Measurements from ENCODE around the gene RNF11.

The RNF11 gene

DNA sequence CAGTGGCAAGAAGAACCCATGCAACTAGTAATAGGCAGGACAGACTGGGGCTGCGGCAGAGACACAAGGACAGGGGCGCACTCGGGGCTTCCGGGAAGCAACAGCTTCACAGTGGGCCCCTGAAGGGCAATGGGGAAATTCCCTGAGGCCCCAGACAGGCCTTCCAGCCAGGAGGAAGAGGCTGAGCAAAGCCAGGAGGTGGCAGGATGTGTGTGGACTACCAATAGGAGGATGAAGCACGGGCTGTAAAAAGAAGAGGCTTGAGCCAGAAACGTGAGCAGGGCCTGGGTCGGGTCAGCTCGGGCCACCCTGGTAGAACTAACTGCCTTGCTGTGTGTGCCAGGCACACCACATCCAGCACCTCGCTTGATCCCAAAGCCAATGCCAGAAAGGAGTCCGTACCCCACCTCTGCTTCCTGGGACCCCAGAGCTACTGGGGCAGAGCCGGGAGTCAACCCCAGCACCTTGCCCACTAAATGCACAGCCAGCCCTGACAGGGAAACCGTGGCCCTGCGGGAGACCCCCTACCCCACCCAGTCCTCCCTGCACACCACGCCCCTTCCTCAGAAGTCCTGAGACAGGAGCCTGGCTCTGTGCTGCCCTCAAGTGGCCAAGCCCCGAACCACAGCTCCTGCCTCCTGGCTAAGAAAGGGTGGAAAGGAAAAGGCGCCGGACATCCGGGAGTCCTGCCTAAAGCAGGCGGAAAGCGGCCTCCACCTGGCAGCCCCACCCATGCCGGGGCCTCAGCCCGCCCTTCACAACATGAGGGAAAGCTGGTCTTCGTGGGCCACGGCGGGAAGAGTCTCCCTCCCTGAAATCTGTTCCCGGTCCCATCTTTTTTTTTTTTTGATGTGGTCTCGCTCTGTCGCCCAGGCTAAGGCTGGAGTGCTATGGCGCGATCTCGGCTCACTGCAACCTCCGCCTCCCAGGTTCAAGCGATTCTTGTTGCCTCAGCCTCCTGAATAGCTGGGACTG is 60.6 kb downstream of the RNF11 start:
- peaks cover 2% of the 10 kb centered on the region for H3K9me3 ChIP-seq (ENCODE audit: low read length)
- H3K27me3 ChIP-seq (ENCODE audit: insufficient read depth, low read length), result no peaks in the 10 kb centered on the region
- H3K36me3 ChIP-seq (ENCODE audit: insufficient read depth, low read length), result no peaks in the 10 kb centered on the region
- H3K4me3 ChIP-seq (ENCODE audit: low read length), result no peak overlapping the region
- no peaks in the 10 kb centered on the region for H3K4me1 ChIP-seq (ENCODE audit: insufficient read depth, low read length)
- H2AFZ ChIP-seq (ENCODE audit: low read depth, low read length), result peak overlapping the region; percentile 18

GRCh38 chr1:51297401-51298321 is 61.6 kb downstream of the RNF11 start:
- H3K9me3 ChIP-seq (ENCODE audit: low read length), result peaks cover 2% of the 10 kb centered on the region
- no peaks in the 10 kb centered on the region for H3K4me1 ChIP-seq (ENCODE audit: insufficient read depth, low read length)
- H3K27me3 ChIP-seq (ENCODE audit: insufficient read depth, low read length), result no peaks in the 10 kb centered on the region
- H3K36me3 ChIP-seq (ENCODE audit: insufficient read depth, low read length), result no peaks in the 10 kb centered on the region
- no peak overlapping the region for H3K4me3 ChIP-seq (ENCODE audit: low read length)
- peak overlapping the region; percentile 18 for H2AFZ ChIP-seq (ENCODE audit: low read depth, low read length)

GRCh38 chr1:51298322-51298705 is 62.2 kb downstream of the RNF11 start:
- H2AFZ ChIP-seq (ENCODE audit: low read depth, low read length), result no peak overlapping the region
- no peaks in the 10 kb centered on the region for H3K27me3 ChIP-seq (ENCODE audit: insufficient read depth, low read length)
- H3K4me3 ChIP-seq (ENCODE audit: low read length), result no peak overlapping the region
- no peaks in the 10 kb centered on the region for H3K36me3 ChIP-seq (ENCODE audit: insufficient read depth, low read length)
- H3K9me3 ChIP-seq (ENCODE audit: low read length), result peaks cover 2% of the 10 kb centered on the region
- no peaks in the 10 kb centered on the region for H3K4me1 ChIP-seq (ENCODE audit: insufficient read depth, low read length)

GRCh38 chr1:51299185-51299885 is 63.3 kb downstream of the RNF11 start:
- Histone ChIP-seq H3K4me3 (ENCODE audit: low read length) (no peak overlapping the region), H2AFZ (ENCODE audit: low read depth, low read length) (no peak overlapping the region), H3K36me3 (ENCODE audit: insufficient read depth, low read length) (no peaks in the 10 kb centered on the region), H3K27me3 (ENCODE audit: insufficient read depth, low read length) (no peaks in the 10 kb centered on the region), H3K4me1 (ENCODE audit: insufficient read depth, low read length) (no peaks in the 10 kb centered on the region), H3K9me3 (ENCODE audit: low read length) (peaks cover 2% of the 10 kb centered on the region)

DNA sequence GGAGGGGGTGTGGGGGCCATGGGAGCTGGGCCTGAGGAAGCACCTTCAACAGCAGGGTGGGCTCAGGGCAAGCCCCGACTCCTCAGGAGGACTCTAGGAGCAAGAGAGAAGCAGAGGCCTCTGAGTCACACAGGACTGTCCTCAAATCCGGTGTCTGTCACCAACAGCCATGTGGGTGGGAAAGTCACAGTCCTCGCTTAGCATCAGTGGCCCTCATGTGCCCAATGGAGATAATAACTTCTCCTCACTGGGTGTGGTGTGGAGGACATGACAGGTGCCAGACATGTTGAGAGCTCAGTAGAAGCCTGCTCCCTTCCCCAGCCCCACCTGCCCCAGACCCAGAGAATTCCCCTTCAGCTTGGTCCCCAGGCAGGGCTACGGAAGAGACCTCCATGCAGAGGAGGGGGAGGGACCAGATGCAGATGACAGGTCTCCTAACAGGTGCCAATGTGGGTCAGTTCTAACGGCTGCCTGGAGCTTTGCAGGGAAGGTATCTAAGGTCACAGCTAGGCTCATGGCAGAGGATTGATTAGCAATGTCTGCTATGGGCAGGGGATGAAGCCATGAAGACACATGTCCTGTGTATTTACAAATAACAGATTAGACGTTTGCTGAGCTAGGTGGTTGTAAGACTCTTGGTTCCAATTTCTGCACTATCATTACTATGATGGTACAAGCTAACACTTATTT is 64.1 kb downstream of the RNF11 start:
- H3K36me3 ChIP-seq (ENCODE audit: insufficient read depth, low read length), result no peaks in the 10 kb centered on the region
- peaks cover 2% of the 10 kb centered on the region for H3K9me3 ChIP-seq (ENCODE audit: low read length)
- H3K27me3 ChIP-seq (ENCODE audit: insufficient read depth, low read length), result no peaks in the 10 kb centered on the region
- no peaks in the 10 kb centered on the region for H3K4me1 ChIP-seq (ENCODE audit: insufficient read depth, low read length)
- H3K4me3 ChIP-seq (ENCODE audit: low read length), result no peak overlapping the region
- no peak overlapping the region for H2AFZ ChIP-seq (ENCODE audit: low read depth, low read length)

- Histone ChIP-seq H3K27me3 (ENCODE audit: insufficient read depth, low read length) (peaks cover 5% of the 10 kb centered on the region), H3K4me1 (ENCODE audit: insufficient read depth, low read length) (no peaks in the 10 kb centered on the region), H2AFZ (ENCODE audit: low read depth, low read length) (no peak overlapping the region), H3K4me3 (ENCODE audit: low read length) (no peak overlapping the region), H3K9me3 (ENCODE audit: low read length) (peaks cover 2% of the 10 kb centered on the region), H3K36me3 (ENCODE audit: insufficient read depth, low read length) (no peaks in the 10 kb centered on the region)
Observed at GRCh38 chr1:51301152-51301843, 65.2 kb downstream of the RNF11 start.

- Histone ChIP-seq H2AFZ (ENCODE audit: low read depth, low read length) (no peak overlapping the region), H3K9me3 (ENCODE audit: low read length) (peaks cover 2% of the 10 kb centered on the region), H3K4me1 (ENCODE audit: insufficient read depth, low read length) (no peaks in the 10 kb centered on the region), H3K27me3 (ENCODE audit: insufficient read depth, low read length) (peaks cover 5% of the 10 kb centered on the region), H3K4me3 (ENCODE audit: low read length) (no peak overlapping the region), H3K36me3 (ENCODE audit: insufficient read depth, low read length) (no peaks in the 10 kb centered on the region)
Observed at GRCh38 chr1:51301844-51302162, 65.7 kb downstream of the RNF11 start.

- Histone ChIP-seq H2AFZ (ENCODE audit: low read depth, low read length) (no peak overlapping the region), H3K27me3 (ENCODE audit: insufficient read depth, low read length) (peaks cover 5% of the 10 kb centered on the region), H3K4me3 (ENCODE audit: low read length) (no peak overlapping the region), H3K4me1 (ENCODE audit: insufficient read depth, low read length) (no peaks in the 10 kb centered on the region), H3K9me3 (ENCODE audit: low read length) (peaks cover 2% of the 10 kb centered on the region), H3K36me3 (ENCODE audit: insufficient read depth, low read length) (no peaks in the 10 kb centered on the region)
Observed at GRCh38 chr1:51302270-51302669, 66.2 kb downstream of the RNF11 start.

DNA sequence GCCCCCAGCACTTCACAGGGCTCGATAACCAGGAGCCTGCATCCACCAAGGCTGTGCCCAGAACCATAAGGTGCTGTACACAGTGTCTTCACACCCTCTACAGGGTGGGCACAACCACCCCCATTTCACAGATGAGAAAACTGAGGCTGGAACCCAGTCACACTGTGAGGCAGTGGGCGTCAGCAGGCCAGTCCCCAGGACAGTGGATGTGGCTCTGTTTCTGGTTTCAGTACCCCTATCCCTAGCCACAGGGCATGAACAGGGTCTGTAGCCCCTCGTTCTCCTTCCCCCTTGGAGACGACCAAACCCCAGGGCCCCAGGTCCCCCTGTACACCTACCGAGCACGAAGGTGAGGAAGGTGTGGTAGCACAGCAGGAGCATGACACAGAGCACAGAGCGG is 66.7 kb downstream of the RNF11 start:
- Histone ChIP-seq H3K27me3 (ENCODE audit: insufficient read depth, low read length) (peaks cover 5% of the 10 kb centered on the region), H3K36me3 (ENCODE audit: insufficient read depth, low read length) (no peaks in the 10 kb centered on the region), H3K4me3 (ENCODE audit: low read length) (no peak overlapping the region), H3K9me3 (ENCODE audit: low read length) (peaks cover 2% of the 10 kb centered on the region), H2AFZ (ENCODE audit: low read depth, low read length) (no peak overlapping the region), H3K4me1 (ENCODE audit: insufficient read depth, low read length) (no peaks in the 10 kb centered on the region)

DNA sequence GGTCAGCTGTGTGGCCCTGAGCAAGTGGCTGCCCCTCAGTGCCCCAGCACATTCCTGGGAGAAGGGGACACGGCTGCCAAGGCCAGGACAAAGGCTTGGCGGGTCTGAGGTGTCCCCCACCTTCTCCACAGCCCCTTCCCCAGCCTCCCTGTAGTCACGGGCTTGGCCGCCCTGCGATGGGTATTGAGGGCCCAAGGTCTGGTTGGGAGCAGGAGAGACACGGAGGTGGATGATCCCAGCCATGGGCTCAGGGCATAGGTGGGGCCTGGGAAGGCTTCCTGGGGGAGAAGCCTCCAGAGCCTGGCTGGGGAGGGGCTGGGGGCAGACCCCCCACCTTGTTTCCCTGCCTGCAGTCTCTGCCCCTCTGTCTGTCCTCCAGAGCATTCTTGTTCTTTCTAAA is 67.2 kb downstream of the RNF11 start:
- Histone ChIP-seq H2AFZ (ENCODE audit: low read depth, low read length) (no peak overlapping the region), H3K27me3 (ENCODE audit: insufficient read depth, low read length) (peaks cover 5% of the 10 kb centered on the region), H3K4me3 (ENCODE audit: low read length) (no peak overlapping the region), H3K36me3 (ENCODE audit: insufficient read depth, low read length) (no peaks in the 10 kb centered on the region), H3K9me3 (ENCODE audit: low read length) (peaks cover 2% of the 10 kb centered on the region), H3K4me1 (ENCODE audit: insufficient read depth, low read length) (no peaks in the 10 kb centered on the region)

- Histone ChIP-seq H3K36me3 (ENCODE audit: insufficient read depth, low read length) (no peaks in the 10 kb centered on the region), H2AFZ (ENCODE audit: low read depth, low read length) (no peak overlapping the region), H3K27me3 (ENCODE audit: insufficient read depth, low read length) (peaks cover 5% of the 10 kb centered on the region), H3K9me3 (ENCODE audit: low read length) (peaks cover 2% of the 10 kb centered on the region), H3K4me1 (ENCODE audit: insufficient read depth, low read length) (no peaks in the 10 kb centered on the region), H3K4me3 (ENCODE audit: low read length) (no peak overlapping the region)
Observed at GRCh38 chr1:51303751-51304251, 67.7 kb downstream of the RNF11 start.

GRCh38 chr1:51304360-51304759 is 68.3 kb downstream of the RNF11 start:
- Histone ChIP-seq H3K27me3 (ENCODE audit: insufficient read depth, low read length) (peaks cover 8% of the 10 kb centered on the region), H3K4me1 (ENCODE audit: insufficient read depth, low read length) (no peaks in the 10 kb centered on the region), H3K4me3 (ENCODE audit: low read length) (no peak overlapping the region), H3K36me3 (ENCODE audit: insufficient read depth, low read length) (no peaks in the 10 kb centered on the region), H3K9me3 (ENCODE audit: low read length) (no peaks in the 10 kb centered on the region), H2AFZ (ENCODE audit: low read depth, low read length) (no peak overlapping the region)
